ENCODE results near the gene MAPKBP1.

MAPKBP1 gene

DNA sequence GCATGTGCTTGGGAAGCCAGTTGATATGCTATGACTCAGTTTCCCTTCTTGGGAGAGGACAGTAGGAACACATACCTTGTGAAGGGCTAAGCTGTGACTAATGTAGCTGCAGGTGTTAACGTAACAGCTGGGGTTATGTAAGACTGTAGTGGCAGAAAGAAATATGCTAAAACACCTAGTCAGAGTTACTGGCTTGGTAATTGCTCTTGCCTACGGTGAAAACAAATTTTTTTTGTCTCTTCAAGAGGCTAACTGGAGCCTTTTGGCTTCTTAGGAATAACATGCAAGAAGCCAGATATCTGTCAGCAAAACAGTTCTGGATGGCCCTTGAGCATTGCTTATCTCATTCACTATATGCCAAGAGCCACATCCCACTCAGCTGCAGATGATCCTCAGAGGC, 1.4 kb downstream of the MAPKBP1 start:
- H3K27ac ChIP-seq (replicated peaks), result no peak overlapping the region
- H3K27me3 ChIP-seq (ENCODE audit: insufficient read depth, poor library complexity, severe bottlenecking), result no peaks in the 10 kb centered on the region
- DNase-seq (ENCODE audit: low read depth in 1 of 2, low spot score in 1 of 2), result no peak
- no peak overlapping the region for H3K4me3 ChIP-seq (replicated peaks; ENCODE audit: insufficient read depth, low read length)
- TF ChIP-seq POLR2AphosphoS5 (IDR thresholded peaks at IDR 0.05; ENCODE audit: low read depth), result no peak
- TF ChIP-seq, protein P1, sequence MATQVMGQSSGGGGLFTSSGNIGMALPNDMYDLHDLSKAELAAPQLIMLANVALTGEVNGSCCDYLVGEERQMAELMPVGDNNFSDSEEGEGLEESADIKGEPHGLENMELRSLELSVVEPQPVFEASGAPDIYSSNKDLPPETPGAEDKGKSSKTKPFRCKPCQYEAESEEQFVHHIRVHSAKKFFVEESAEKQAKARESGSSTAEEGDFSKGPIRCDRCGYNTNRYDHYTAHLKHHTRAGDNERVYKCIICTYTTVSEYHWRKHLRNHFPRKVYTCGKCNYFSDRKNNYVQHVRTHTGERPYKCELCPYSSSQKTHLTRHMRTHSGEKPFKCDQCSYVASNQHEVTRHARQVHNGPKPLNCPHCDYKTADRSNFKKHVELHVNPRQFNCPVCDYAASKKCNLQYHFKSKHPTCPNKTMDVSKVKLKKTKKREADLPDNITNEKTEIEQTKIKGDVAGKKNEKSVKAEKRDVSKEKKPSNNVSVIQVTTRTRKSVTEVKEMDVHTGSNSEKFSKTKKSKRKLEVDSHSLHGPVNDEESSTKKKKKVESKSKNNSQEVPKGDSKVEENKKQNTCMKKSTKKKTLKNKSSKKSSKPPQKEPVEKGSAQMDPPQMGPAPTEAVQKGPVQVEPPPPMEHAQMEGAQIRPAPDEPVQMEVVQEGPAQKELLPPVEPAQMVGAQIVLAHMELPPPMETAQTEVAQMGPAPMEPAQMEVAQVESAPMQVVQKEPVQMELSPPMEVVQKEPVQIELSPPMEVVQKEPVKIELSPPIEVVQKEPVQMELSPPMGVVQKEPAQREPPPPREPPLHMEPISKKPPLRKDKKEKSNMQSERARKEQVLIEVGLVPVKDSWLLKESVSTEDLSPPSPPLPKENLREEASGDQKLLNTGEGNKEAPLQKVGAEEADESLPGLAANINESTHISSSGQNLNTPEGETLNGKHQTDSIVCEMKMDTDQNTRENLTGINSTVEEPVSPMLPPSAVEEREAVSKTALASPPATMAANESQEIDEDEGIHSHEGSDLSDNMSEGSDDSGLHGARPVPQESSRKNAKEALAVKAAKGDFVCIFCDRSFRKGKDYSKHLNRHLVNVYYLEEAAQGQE (IDR thresholded peaks at IDR 0.05; ENCODE audit: insufficient replicate concordance, low read depth), result no peak
- no peak for TF ChIP-seq GABPA (IDR thresholded peaks at IDR 0.05; ENCODE audit: low read depth)
- TF ChIP-seq SPI1 (IDR thresholded peaks at IDR 0.05; ENCODE audit: borderline replicate concordance, low read depth), result no peak
- TF ChIP-seq, protein P2, sequence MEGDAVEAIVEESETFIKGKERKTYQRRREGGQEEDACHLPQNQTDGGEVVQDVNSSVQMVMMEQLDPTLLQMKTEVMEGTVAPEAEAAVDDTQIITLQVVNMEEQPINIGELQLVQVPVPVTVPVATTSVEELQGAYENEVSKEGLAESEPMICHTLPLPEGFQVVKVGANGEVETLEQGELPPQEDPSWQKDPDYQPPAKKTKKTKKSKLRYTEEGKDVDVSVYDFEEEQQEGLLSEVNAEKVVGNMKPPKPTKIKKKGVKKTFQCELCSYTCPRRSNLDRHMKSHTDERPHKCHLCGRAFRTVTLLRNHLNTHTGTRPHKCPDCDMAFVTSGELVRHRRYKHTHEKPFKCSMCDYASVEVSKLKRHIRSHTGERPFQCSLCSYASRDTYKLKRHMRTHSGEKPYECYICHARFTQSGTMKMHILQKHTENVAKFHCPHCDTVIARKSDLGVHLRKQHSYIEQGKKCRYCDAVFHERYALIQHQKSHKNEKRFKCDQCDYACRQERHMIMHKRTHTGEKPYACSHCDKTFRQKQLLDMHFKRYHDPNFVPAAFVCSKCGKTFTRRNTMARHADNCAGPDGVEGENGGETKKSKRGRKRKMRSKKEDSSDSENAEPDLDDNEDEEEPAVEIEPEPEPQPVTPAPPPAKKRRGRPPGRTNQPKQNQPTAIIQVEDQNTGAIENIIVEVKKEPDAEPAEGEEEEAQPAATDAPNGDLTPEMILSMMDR (IDR thresholded peaks at IDR 0.05; ENCODE audit: insufficient read depth, low read length), result no peak

DNA sequence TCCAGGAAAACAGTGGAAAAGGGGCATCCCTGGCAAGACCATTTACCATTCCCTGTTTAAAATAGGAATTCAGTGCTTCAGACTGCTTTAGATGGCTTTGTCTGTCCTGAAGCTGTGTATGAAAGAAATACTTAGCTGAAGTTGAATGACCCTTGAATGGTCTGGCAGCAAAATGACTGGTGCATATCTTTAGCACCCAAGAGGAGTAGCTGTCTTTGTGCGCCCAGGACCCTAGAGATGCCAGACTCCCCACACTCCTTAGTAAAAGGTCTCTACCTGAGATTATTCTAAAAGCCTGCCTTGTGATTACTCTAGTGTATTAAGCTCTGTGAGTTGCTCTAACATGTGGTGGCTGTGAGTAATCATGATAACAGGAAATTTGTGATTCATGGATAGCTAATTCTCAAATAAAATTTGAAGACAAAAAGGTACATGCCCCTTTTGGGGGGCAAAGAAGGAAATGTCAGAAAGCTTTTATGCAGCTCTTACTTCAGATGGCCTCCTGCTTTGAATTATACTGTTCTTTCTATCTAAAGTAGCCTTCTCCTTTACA, 3.2 kb downstream of the MAPKBP1 start:
- TF ChIP-seq, protein P1 (IDR thresholded peaks at IDR 0.05; ENCODE audit: insufficient replicate concordance, low read depth), result no peak
- TF ChIP-seq POLR2AphosphoS5 (IDR thresholded peaks at IDR 0.05; ENCODE audit: low read depth) (no peak), GABPA (IDR thresholded peaks at IDR 0.05; ENCODE audit: low read depth) (no peak), SPI1 (IDR thresholded peaks at IDR 0.05; ENCODE audit: borderline replicate concordance, low read depth) (no peak)
- TF ChIP-seq, protein P2 (IDR thresholded peaks at IDR 0.05; ENCODE audit: insufficient read depth, low read length), result no peak
- no peak for DNase-seq (ENCODE audit: low read depth in 1 of 2, low spot score in 1 of 2)
- Histone ChIP-seq H3K27me3 (ENCODE audit: insufficient read depth, poor library complexity, severe bottlenecking) (no peaks in the 10 kb centered on the region), H3K4me3 (replicated peaks; ENCODE audit: insufficient read depth, low read length) (no peak overlapping the region), H3K27ac (replicated peaks) (no peak overlapping the region)

DNA sequence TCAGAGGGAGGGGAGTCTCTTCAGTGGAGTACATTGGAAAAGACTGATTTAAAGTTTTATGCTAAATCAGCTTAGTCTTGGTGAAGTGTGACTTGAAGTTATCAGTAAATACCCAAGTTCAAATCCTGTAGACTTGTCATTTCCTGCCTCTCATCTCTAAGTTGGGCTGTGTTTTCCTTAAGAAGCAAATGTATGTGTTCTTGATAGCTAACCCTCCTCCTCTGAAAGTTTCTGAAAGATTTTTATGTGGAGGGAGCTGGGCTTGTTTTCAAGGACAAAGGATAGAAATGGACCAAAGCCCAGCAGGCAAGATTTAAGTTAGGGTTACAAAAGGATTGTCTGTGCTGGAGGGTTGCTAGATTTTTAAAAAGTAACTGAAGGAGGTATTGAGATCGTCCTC, 4.2 kb downstream of the MAPKBP1 start:
- no peaks in the 10 kb centered on the region for H3K27me3 ChIP-seq (ENCODE audit: insufficient read depth, poor library complexity, severe bottlenecking)
- TF ChIP-seq POLR2AphosphoS5 (IDR thresholded peaks at IDR 0.05; ENCODE audit: low read depth), result no peak
- TF ChIP-seq, protein P2 (IDR thresholded peaks at IDR 0.05; ENCODE audit: insufficient read depth, low read length), result no peak
- TF ChIP-seq GABPA (IDR thresholded peaks at IDR 0.05; ENCODE audit: low read depth), result no peak
- TF ChIP-seq, protein P1 (IDR thresholded peaks at IDR 0.05; ENCODE audit: insufficient replicate concordance, low read depth), result no peak
- TF ChIP-seq SPI1 (IDR thresholded peaks at IDR 0.05; ENCODE audit: borderline replicate concordance, low read depth), result no peak
- no peak overlapping the region for H3K27ac ChIP-seq (replicated peaks)
- DNase-seq (ENCODE audit: low read depth in 1 of 2, low spot score in 1 of 2), result no peak
- no peak overlapping the region for H3K4me3 ChIP-seq (replicated peaks; ENCODE audit: insufficient read depth, low read length)
